Smooth muscle cell of bladder (primary cell): ENCODE measurements around the gene DBT. TPM values are rescaled to one million over a fixed set of nuclear protein-coding genes. Genes with fewer than 3 reads are reported as not detected.

Source experiments
- total RNA-seq: library from RNA; depleted of rRNA; stranded (reverse); fragments of >200 nt; gene quantifications from 2 replicates; pipeline ENCODE4 v1.2.3, GENCODE V29; 2014

The DBT gene
- total RNA-seq: 5.4 and 6.3 TPM in 2 replicates

DNA sequence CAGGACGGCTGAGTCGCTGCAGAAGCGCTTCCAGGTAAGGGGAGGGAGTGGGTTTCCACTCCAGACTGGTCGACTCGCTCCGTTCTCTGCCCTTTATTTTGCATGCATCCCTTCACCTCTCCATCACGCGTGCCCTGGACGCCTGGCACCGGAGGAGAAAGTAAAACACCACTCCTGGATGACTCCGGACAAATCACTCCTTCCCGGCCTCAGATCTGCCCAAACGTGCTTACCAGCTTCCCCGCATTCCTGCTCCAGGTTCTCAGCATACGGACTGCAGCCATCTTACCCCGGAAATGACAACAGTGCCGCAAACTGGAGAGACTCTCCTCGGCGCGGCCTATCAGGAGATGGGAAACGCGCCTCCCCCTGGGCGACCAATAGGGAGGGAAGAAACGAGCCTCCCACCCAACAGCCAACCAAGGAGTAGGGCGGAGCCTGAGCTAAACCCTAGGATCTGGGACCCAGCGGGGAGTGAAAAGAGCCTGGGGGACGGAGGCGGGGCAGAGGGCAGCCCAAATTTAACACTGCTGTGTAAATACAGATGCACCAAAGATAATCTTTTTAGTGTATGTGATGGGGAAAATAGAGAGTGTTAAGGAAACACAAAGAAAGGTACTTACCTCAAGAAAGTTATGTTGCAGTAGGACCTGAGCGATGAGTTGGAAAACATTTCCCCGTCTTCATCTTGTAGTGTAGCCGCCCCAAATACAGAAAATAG is at the start of gene DBT:
Gene DBT, minus strand, starts transcription at position 298 of the 721 bp plus-strand sequence. Its CDS starts 14 bp downstream, at position 284.

DNA sequence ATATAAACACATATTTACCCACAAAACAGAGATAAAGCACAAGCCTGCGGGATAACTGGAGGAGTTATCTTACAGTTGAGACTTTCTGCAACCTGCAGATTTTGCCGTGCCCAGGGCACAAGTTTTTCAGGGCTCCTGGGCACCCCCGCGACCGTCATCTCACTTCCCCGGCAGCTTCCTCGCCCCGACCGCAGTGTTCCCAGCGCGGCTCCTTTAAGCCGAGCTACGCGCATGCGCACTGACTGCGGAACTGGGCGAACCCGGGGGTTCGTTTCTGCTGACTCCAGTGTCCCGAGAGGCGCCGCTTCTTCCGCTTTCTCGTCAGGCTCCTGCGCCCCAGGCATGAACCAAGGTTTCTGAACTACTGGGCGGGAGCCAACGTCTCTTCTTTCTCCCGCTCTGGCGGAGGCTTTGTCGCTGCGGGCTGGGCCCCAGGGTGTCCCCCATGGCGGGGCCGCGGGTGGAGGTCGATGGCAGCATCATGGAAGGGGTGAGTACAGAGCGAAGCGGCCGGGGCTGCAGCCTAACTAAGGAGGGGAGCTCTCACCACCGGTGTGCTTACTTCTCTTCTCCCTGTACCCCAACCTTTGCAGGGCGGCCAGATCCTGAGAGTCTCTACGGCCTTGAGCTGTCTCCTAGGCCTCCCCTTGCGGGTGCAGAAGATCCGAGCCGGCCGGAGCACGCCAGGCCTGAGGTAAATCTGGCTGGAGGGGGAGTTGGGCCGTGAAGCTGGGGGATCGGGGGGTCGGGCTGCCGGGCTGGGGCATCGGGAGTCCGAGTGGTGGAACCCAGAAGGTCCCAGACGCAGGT is 16.5 kb upstream of the DBT start, which contains the start of gene RTCA:
Gene RTCA, plus strand, starts transcription at position 286 of the 810 bp plus-strand sequence. Its CDS starts 160 bp downstream, at position 446.

DNA sequence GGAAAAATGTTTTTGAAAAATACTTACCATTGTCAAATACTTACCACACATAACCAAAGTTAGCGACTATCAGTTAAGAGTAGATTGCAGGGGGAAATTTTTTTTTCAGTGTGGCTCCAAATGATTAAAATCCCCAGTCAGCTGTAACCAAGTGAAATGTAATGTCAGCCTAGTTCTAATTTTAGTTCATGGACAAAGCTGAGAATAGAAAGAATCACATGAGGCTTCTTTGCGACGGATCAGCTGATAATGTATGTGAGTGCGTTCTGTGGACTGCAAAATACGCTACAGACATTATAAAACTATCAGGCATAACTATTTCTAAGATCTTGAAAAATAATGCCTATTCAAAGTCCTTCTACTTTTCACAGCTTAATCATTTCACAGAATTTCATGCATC is 71.5 kb downstream of the DBT start, which contains the start of gene LRRC39:
Gene LRRC39, minus strand, starts transcription at position 166 of the 400 bp plus-strand sequence. CDS start 9,740 bp downstream, outside the sequence.

Other genes starting within 250 kb of the DBT start
- gene SASS6, start 116.9 kb downstream of the DBT start, total RNA-seq: 1.1 and 1.4 TPM in 2 replicates
- 9.7 and 16.6 TPM in 2 replicates for gene TRMT13, start 116.7 kb downstream of the DBT start, total RNA-seq
- gene LRRC39, start 71.6 kb downstream of the DBT start, total RNA-seq: 0.28 and 0.46 TPM in 2 replicates
- 43.1 and 48.6 TPM in 2 replicates for gene RTCA, start 16.4 kb upstream of the DBT start, total RNA-seq
- 2.4 and 2.6 TPM in 2 replicates for gene CDC14A, start 102.7 kb upstream of the DBT start, total RNA-seq